Endothelial cell of umbilical vein (primary cell): ENCODE data around the gene SCYL1. TPM values are rescaled to one million over a fixed set of nuclear protein-coding genes. Genes with fewer than 3 reads are reported as not detected.

Experiments
- BruUV-seq: library from RNA; stranded (reverse); fragments of 400-500 nt; replicated peaks from 2 replicates; lab custom pipeline; 2021; lab: Mats Ljungman, UMichigan
- CTCF ChIA-PET: fragments of 300-600, 350-600 bp; sonication (Branson Sonifier 250); formaldehyde crosslinking; loops from one replicate; lab custom pipeline; 2021; ENCODE audit warnings: antibody characterized with exemption, inconsistent platforms; lab: Charles Lee
- POLR2A ChIA-PET: fragments of 300-600, 350-600 bp; sonication (Branson Sonifier 250); formaldehyde crosslinking; loops from one replicate; lab custom pipeline; 2021; ENCODE audit warnings: antibody characterized with exemption, inconsistent platforms; lab: Charles Lee
- DNase-seq: peaks from one replicate; pipeline ENCODE4 v3.0.0-alpha.2; 2011; ENCODE audit warnings: low read depth, low spot score
- FAIRE-seq: peaks from 2 replicates; lab custom pipeline; 2011; peaks lifted over from hg19 to GRCh38; lab: Jason Lieb, UNC
- H2AFZ ChIP-seq: 2 replicates; pipeline ENCODE4 v1.6.0; 2012; ENCODE audit warnings: low read depth, low read length, control low read depth, inconsistent platforms
- H3K27ac ChIP-seq: 2 replicates; pipeline ENCODE4 v1.5.1; 2011; ENCODE audit warnings: low read depth, mild to moderate bottlenecking, control low read depth, low read length, moderate library complexity; ENCODE audit not compliant: insufficient read depth
- H3K27me3 ChIP-seq, 2 experiments: 2 replicates each; pipeline versions ENCODE4 v1.6.0 to v1.6.1; 2011; ENCODE audit warnings: low read length in 2 of 2, mixed read lengths in 1 of 2; ENCODE audit not compliant: control insufficient read depth in 2 of 2, insufficient read depth in 2 of 2
- H3K36me3 ChIP-seq, 2 experiments: 2 replicates in 1 of 2; 3 replicates in 1 of 2; pipeline ENCODE4 v1.5.1; 2011; ENCODE audit warnings: low read length in 2 of 2, mild to moderate bottlenecking in 1 of 2, moderate library complexity in 1 of 2; ENCODE audit not compliant: control insufficient read depth in 2 of 2, insufficient read depth in 2 of 2; ENCODE audit errors: extremely low read depth in 1 of 2
- H3K4me1 ChIP-seq: 3 replicates; pipeline ENCODE4 v1.5.1; 2011; ENCODE audit warnings: mild to moderate bottlenecking, low read length; ENCODE audit not compliant: control insufficient read depth, insufficient read depth; ENCODE audit errors: extremely low read depth
- H3K4me2 ChIP-seq: 2 replicates; pipeline ENCODE4 v1.6.1; 2011; ENCODE audit warnings: low read length, control low read depth, mixed read lengths; ENCODE audit not compliant: insufficient read depth
- H3K4me3 ChIP-seq, 3 experiments: fragments of 200-600 bp in 1 of 3; sonication (generic), shearing (Covaris generic) in 1 of 3; replicated peaks in 1 of 3; 2 replicates each; pipeline ENCODE4 v1.5.1; 2011 to 2016; ENCODE audit warnings: control low read depth in 3 of 3, low read length in 3 of 3, mild to moderate bottlenecking in 2 of 3, inconsistent platforms in 1 of 3, low read depth in 1 of 3, moderate library complexity in 1 of 3; ENCODE audit not compliant: insufficient read depth in 1 of 3
- H3K79me2 ChIP-seq: 2 replicates; pipeline ENCODE4 v1.6.0; 2012; ENCODE audit warnings: low read length, inconsistent platforms; ENCODE audit not compliant: control insufficient read depth, insufficient read depth
- H3K9ac ChIP-seq: replicated peaks from 2 replicates; pipeline ENCODE3; 2011; ENCODE audit warnings: low read length, control low read depth; ENCODE audit not compliant: insufficient read depth; ENCODE audit errors: extremely low read depth
- H3K9me1 ChIP-seq: replicated peaks from 3 replicates; pipeline ENCODE4 v1.6.0; 2011; ENCODE audit warnings: mild to moderate bottlenecking, low read length; ENCODE audit not compliant: control insufficient read depth, insufficient read depth; ENCODE audit errors: extremely low read depth
- H3K9me3 ChIP-seq: replicated peaks from 2 replicates; pipeline ENCODE4 v1.5.1; 2012; ENCODE audit warnings: low read length, inconsistent platforms; ENCODE audit not compliant: control insufficient read depth, insufficient read depth
- H4K20me1 ChIP-seq: replicated peaks from 2 replicates; pipeline ENCODE3; 2011; ENCODE audit warnings: mild to moderate bottlenecking, low read length; ENCODE audit not compliant: control insufficient read depth, insufficient read depth; ENCODE audit errors: extremely low read depth
- EZH2 ChIP-seq: IDR thresholded peaks from 2 replicates; pipeline ENCODE4 v1.6.1; 2012; ENCODE audit warnings: borderline replicate concordance, low read depth, mild to moderate bottlenecking, moderate library complexity, low read length, inconsistent platforms; ENCODE audit not compliant: severe bottlenecking
- FOS ChIP-seq: IDR thresholded peaks from 2 replicates; pipeline ENCODE4 v1.6.1; 2011; ENCODE audit warnings: mild to moderate bottlenecking, low read length, moderate library complexity, borderline replicate concordance; ENCODE audit not compliant: insufficient read depth
- GATA2 ChIP-seq: IDR thresholded peaks from 2 replicates; pipeline ENCODE4 v1.7.0; 2011; ENCODE audit warnings: low read depth, mild to moderate bottlenecking, moderate library complexity, mixed read lengths, low read length; ENCODE audit not compliant: insufficient read length, insufficient read depth
- JUN ChIP-seq: IDR thresholded peaks from 2 replicates; pipeline ENCODE4 v1.6.1; 2011; ENCODE audit warnings: borderline replicate concordance, low read depth; ENCODE audit not compliant: insufficient read length, insufficient read depth
- MYC ChIP-seq: IDR thresholded peaks from one replicate; pipeline ENCODE4 v1.6.1; 2011; ENCODE audit warnings: mild to moderate bottlenecking, low read depth, low read length
- POLR2A ChIP-seq: IDR thresholded peaks from 2 replicates; pipeline ENCODE4 v1.6.1; 2012; ENCODE audit warnings: low read depth, mild to moderate bottlenecking, control low read depth, low read length
- POLR2AphosphoS5 ChIP-seq: IDR thresholded peaks from 2 replicates; pipeline ENCODE4 v1.6.1; 2012; ENCODE audit warnings: low read depth, mild to moderate bottlenecking, control low read depth, low read length, moderate library complexity; ENCODE audit not compliant: insufficient read depth
- dilution Hi-C: fragments of 300-500 bp; cut with MboI; formaldehyde crosslinking; loops from one replicate; pipeline ENCODE4 v1.15.0; 2019; ENCODE audit warnings: low sequenced_read_pairs; ENCODE audit not compliant: extremely low pct_ligation_motif_present
- intact Hi-C: fragments of 100-400 bp; cut with micrococcal nuclease; formaldehyde crosslinking; loops from one replicate; pipeline ENCODE4 v1.10.0; 2022
- polyA plus RNA-seq, 4 experiments: library from polyadenylated mRNA; depleted of rRNA in 3 of 4; stranded (reverse) in 3 of 4; unstranded in 1 of 4; fragments of >200 nt; gene quantifications; 2 replicates each; pipeline versions ENCODE4 v1.2.1 to v1.2.3, GENCODE V29; 2011 to 2012; ENCODE audit warnings: missing spikeins in 1 of 4
- total RNA-seq: library from RNA; stranded (reverse); gene quantifications from 2 replicates; pipeline ENCODE4 v1.2.3, GENCODE V29; 2021
- TF ChIP-seq, protein P1 (sequence below): IDR thresholded peaks from 2 replicates; pipeline ENCODE4 v1.6.1; 2011; ENCODE audit not compliant: insufficient read depth, insufficient read length

Gene SCYL1
- total and polyA plus RNA-seq, 2 donors (not counting 3 experiments of a cell fraction or from before 2014, with no cell fraction given): 88.2 to 126 TPM

- BruUV-seq: no TSS peak
- FAIRE-seq (no peak), DNase-seq (no peak)
- no peaks in the 10 kb centered on the region for H3K27me3 ChIP-seq
- POLR2A ChIA-PET: no interaction called here
- no peak overlapping the region for H3K9ac ChIP-seq
- no peaks in the 10 kb centered on the region for H3K79me2 ChIP-seq
- dilution Hi-C loops (no loop called here), intact Hi-C loops (loop anchor here (2.0 kb wide), 2 partner anchors 15 to 25 kb away; partner anchors contain the start of gene ZNRD2)
- no peak overlapping the region for H3K27ac ChIP-seq
- H3K36me3 ChIP-seq: peaks cover 0 to 30% of the 10 kb centered on the region in 2 experiments
- CTCF ChIA-PET: interaction anchor here (1.4 kb wide), 1 partner anchor 15 kb away, joined by 4 read pairs; no protein-coding TSS in a partner anchor
- H3K4me2 ChIP-seq: no peak overlapping the region
- no peak overlapping the region for H2AFZ ChIP-seq
- no peak for TF ChIP-seq MYC
- no peak for TF ChIP-seq JUN
- no peak for TF ChIP-seq FOS
- TF ChIP-seq EZH2: no peak
- TF ChIP-seq, protein P1, sequence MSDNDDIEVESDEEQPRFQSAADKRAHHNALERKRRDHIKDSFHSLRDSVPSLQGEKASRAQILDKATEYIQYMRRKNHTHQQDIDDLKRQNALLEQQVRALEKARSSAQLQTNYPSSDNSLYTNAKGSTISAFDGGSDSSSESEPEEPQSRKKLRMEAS: no peak
- no peak for TF ChIP-seq GATA2
- TF ChIP-seq POLR2AphosphoS5: no peak
- no peak for TF ChIP-seq POLR2A
- no peak overlapping the region for H3K4me3 ChIP-seq
- H3K9me3 ChIP-seq: no peaks in the 10 kb centered on the region
- no peaks in the 10 kb centered on the region for H4K20me1 ChIP-seq
- H3K4me1 ChIP-seq: peaks cover 6% of the 10 kb centered on the region
- no peaks in the 10 kb centered on the region for H3K9me1 ChIP-seq
Measured at GRCh38 chr11:65545853-65546216, 21.0 kb downstream of the SCYL1 start.
